Thyroid gland (tissue), 4 donors: Measurements from ENCODE around the gene MYO5A. TPM values are rescaled to one million over a fixed set of nuclear protein-coding genes. Genes with fewer than 3 reads are reported as not detected.

Experiments used
- DNase-seq, 2 donors: peaks; one replicate each; pipeline ENCODE4 v3.0.0-alpha.2; 2019
- H3K27ac ChIP-seq, 3 donors: fragments of 200-600 bp; sonication (generic); 1 replicate in 2 of 3; 2 replicates in 1 of 3; pipeline ENCODE4 v1.5.1; 2016 to 2019; ENCODE audit warnings: mild to moderate bottlenecking in 1 of 3, moderate library complexity in 1 of 3
- H3K27me3 ChIP-seq: fragments of 200-600 bp; sonication (generic); one replicate; pipeline ENCODE4 v1.5.1; 2019
- H3K36me3 ChIP-seq, 2 donors: fragments of 200-600 bp; sonication (generic); one replicate each; pipeline ENCODE4 v1.5.1; 2016 to 2019
- H3K4me1 ChIP-seq, 2 donors: fragments of 200-600 bp; sonication (generic); one replicate each; pipeline ENCODE4 v1.5.1; 2017 to 2019
- H3K4me3 ChIP-seq, 3 donors: fragments of 200-600 bp; sonication (generic); replicated peaks in 1 of 3; 1 replicate in 2 of 3; 2 replicates in 1 of 3; pipeline ENCODE4 v1.5.1; 2016; ENCODE audit warnings: mild to moderate bottlenecking in 1 of 3
- H3K9me3 ChIP-seq: fragments of 200-600 bp; sonication (generic); one replicate; pipeline ENCODE4 v1.5.1; 2017
- POLR2A ChIP-seq, 2 donors: fragments of 450-650 bp; IDR thresholded peaks; one replicate each; pipeline ENCODE4 v1.6.1; 2017; ENCODE audit warnings: antibody characterized with exemption in 2 of 2, mild to moderate bottlenecking in 2 of 2, moderate library complexity in 1 of 2
- WGBS, 2 donors: methylation state at CpG; one replicate each; pipeline ENCODE4 v1.1.5; 2017; 5-methylcytosine and 5-hydroxymethylcytosine counted together
- intact Hi-C: fragments of 100-400 bp; cut with DNase I; formaldehyde crosslinking; loops from one replicate; pipeline ENCODE4 v1.15.1; 2023
- total RNA-seq, 4 donors: library from RNA; depleted of rRNA; stranded (reverse); fragments of >200 nt; gene quantifications; one replicate each; pipeline ENCODE4 v1.2.3, GENCODE V29; 2016
- TF ChIP-seq, protein P1 (sequence below), 6 experiments: fragments of 200-600 bp in 3 of 6; fragments of 450-650 bp in 3 of 6; sonication (generic) in 3 of 6; IDR thresholded peaks; one replicate each; pipeline ENCODE4 v1.5.1; 2016 to 2019; ENCODE audit warnings: antibody characterized with exemption in 6 of 6, mild to moderate bottlenecking in 2 of 6, inconsistent platforms in 1 of 6, moderate library complexity in 1 of 6

The MYO5A gene
- total RNA-seq, 4 donors from 2014 or later: 23.3 to 44.1 (median 34.7) TPM

GRCh38 chr15:52527911-52528563 lies 643 bp downstream of the MYO5A start:
- 7 to 8% methylated on average over 29 to 31 of the region's 32 CpGs for WGBS, 2 donors
- peak overlapping the region in 2 of 3 donors; percentile 64 to 78 for H3K27ac ChIP-seq

DNA sequence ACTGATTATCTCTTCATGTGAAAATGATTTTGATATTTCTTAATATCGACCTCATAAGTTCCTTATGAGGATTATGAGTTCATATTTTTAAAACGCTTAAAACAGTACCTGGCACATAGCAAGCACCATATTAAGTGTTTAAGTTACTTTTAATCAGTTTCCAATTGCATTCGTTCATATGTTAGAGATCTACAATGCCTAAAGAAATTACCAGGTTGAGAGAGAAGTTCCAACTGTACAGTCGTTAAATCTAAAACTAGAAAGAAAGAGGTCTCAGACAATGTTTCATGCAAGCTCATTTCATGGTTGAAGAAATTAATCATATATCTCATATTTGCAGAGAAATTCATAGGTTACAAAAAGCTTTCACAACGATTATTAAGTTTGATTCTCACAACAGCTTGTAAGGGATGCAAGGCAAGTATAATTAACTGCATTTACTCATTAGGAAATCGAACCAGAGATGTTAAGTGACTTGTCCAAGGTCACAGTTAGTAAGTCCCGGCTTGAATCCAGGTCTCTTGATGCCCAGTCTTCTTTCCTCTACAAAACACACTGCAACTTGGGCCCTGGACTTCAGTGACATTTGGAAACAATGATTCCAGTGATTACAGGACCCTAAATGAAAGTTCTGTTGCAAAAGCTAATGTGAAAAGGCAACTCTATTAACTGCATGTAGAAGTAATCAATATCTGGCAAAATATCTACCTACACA lies 1.3 kb downstream of the MYO5A start:
- WGBS, 2 donors: 88 to 90% methylated on average over 7 of the region's 7 CpGs
- H3K4me1 ChIP-seq: peaks cover 8 to 10% of the 10 kb centered on the region in 2 donors
- no peak for TF ChIP-seq POLR2A (IDR thresholded peaks at IDR 0.05)
- TF ChIP-seq, protein P1, sequence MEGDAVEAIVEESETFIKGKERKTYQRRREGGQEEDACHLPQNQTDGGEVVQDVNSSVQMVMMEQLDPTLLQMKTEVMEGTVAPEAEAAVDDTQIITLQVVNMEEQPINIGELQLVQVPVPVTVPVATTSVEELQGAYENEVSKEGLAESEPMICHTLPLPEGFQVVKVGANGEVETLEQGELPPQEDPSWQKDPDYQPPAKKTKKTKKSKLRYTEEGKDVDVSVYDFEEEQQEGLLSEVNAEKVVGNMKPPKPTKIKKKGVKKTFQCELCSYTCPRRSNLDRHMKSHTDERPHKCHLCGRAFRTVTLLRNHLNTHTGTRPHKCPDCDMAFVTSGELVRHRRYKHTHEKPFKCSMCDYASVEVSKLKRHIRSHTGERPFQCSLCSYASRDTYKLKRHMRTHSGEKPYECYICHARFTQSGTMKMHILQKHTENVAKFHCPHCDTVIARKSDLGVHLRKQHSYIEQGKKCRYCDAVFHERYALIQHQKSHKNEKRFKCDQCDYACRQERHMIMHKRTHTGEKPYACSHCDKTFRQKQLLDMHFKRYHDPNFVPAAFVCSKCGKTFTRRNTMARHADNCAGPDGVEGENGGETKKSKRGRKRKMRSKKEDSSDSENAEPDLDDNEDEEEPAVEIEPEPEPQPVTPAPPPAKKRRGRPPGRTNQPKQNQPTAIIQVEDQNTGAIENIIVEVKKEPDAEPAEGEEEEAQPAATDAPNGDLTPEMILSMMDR (IDR thresholded peaks at IDR 0.05): no peak
- DNase-seq: no peak
- H3K27ac ChIP-seq: no peak overlapping the region
- H3K27me3 ChIP-seq: no peaks in the 10 kb centered on the region
- no peak overlapping the region for H3K4me3 ChIP-seq
- intact Hi-C loops: loop anchor here (5.0 kb wide), 1 partner anchor 40 kb away; the partner anchor contains the start of gene ARPP19
- H3K9me3 ChIP-seq: no peaks in the 10 kb centered on the region
- H3K36me3 ChIP-seq: no peaks in the 10 kb centered on the region

More at GRCh38 chr15:52527911-52528563, 643 bp downstream of the MYO5A start:
- Histone ChIP-seq H3K4me3 (peak overlapping the region; percentile 57 to 85 (median 83)), H3K36me3 (no peaks in the 10 kb centered on the region), H3K4me1 (peaks cover 8 to 10% of the 10 kb centered on the region in 2 donors), H3K27me3 (no peaks in the 10 kb centered on the region), H3K9me3 (no peaks in the 10 kb centered on the region)
- DNase-seq: peak; percentile 25 to 32
- TF ChIP-seq, protein P1 (IDR thresholded peaks at IDR 0.05): no peak
- no peak for TF ChIP-seq POLR2A (IDR thresholded peaks at IDR 0.05)
- intact Hi-C loops: loop anchor here (5.0 kb wide), 1 partner anchor 39 kb away; the partner anchor contains the start of gene ARPP19

GRCh38 chr15:52524223-52525136 lies 4.2 kb downstream of the MYO5A start:
- Histone ChIP-seq H3K36me3 (no peaks in the 10 kb centered on the region), H3K27me3 (no peaks in the 10 kb centered on the region), H3K4me3 (no peak overlapping the region), H3K27ac (no peak overlapping the region), H3K4me1 (peaks cover 7 to 8% of the 10 kb centered on the region in 2 donors), H3K9me3 (no peaks in the 10 kb centered on the region)
- WGBS, 2 donors: 95 to 98% methylated on average over 4 of the region's 4 CpGs
- TF ChIP-seq POLR2A (IDR thresholded peaks at IDR 0.05): no peak
- TF ChIP-seq, protein P1 (IDR thresholded peaks at IDR 0.05): no peak
- intact Hi-C loops: loop anchor here (5.0 kb wide), 1 partner anchor 43 kb away; the partner anchor contains the start of gene ARPP19
- DNase-seq: no peak

DNA sequence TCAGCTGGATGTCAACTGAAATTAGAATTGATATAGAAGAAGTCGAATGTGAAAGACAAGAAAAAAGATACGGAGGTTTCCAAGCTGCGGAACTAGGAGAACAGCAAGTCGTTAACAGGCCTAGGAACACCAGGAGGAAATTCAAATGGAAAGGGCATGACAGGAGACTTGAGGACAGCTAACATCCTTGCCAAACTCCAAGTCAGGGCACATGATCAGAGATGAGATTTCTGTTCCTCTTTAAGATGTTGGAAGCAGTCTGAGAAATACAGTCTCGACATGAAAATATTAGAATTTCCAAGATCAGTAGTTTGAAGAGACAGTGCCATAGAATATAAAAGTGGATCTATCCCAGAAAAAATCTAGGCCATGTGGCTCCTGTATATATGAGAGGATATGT lies 5.0 kb downstream of the MYO5A start:
- no peak overlapping the region for H3K27ac ChIP-seq
- no peak for TF ChIP-seq POLR2A (IDR thresholded peaks at IDR 0.05)
- TF ChIP-seq, protein P1 (IDR thresholded peaks at IDR 0.05): no peak
- H3K27me3 ChIP-seq: no peaks in the 10 kb centered on the region
- DNase-seq: no peak
- H3K9me3 ChIP-seq: no peaks in the 10 kb centered on the region
- intact Hi-C loops: no loop called here
- WGBS, 2 donors: 68 to 83% methylated on average over 4 to 5 of the region's 5 CpGs
- H3K4me1 ChIP-seq: peaks cover 5 to 8% of the 10 kb centered on the region in 2 donors
- no peak overlapping the region for H3K4me3 ChIP-seq
- no peaks in the 10 kb centered on the region for H3K36me3 ChIP-seq
